ENCODE data around the gene NLGN1. TPM values are rescaled to one million over a fixed set of nuclear protein-coding genes. Genes with fewer than 3 reads are reported as not detected.

Gene NLGN1
- total RNA-seq, 1 experiment from 2014 or later: 0.85 TPM

DNA sequence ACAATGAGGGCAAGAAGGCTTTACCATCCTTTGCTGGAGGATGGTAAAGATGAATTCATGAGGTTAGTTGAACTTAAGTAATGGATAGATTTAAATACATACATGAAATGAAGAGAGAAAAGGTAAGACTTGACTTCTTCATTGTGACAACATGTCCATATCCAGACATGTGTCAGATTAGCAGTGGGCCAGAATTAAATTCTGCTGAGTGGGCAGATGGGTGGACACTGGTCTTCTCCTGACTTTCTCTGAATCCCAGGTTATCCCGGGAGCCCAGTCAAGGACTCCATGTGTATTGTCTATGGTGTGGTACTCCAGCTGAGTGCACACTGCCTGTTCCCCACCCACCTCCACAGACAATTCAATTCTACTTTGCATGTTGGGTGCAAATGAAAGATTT is 603.1 kb downstream of the NLGN1 start:
- in situ Hi-C loops (cut with HindIII; ENCODE audit: low pct_unique_long_range_greater_than_20kb, low sequenced_read_pairs) (no loop called here), intact Hi-C loops (cut with micrococcal nuclease; ENCODE audit: unreplicated experiment) (no loop called here)
- Histone ChIP-seq H3K4me1 (ENCODE audit: control insufficient read depth, insufficient read depth, low read length) (no peaks in the 10 kb centered on the region), H3K36me3 (ENCODE audit: control insufficient read depth, insufficient read depth, low read length) (no peaks in the 10 kb centered on the region), H3K27ac (ENCODE audit: low read length) (no peak overlapping the region), H3K27me3 (ENCODE audit: control insufficient read depth, insufficient read depth, low read length) (no peaks in the 10 kb centered on the region), H3K4me3 (ENCODE audit: low read depth in 2 of 2, low read length in 2 of 2) (no peak overlapping the region), H3K9me3 (ENCODE audit: control insufficient read depth, insufficient read depth, low read depth, low read length) (no peaks in the 10 kb centered on the region)
- CTCF ChIA-PET: no interaction called here
- no peak for DNase-seq (ENCODE audit: low read depth, low spot score)
- TF ChIP-seq TCF7L2 (IDR thresholded peaks at IDR 0.05; ENCODE audit: low read depth, low read length) (no peak), SIN3A (IDR thresholded peaks at IDR 0.05; ENCODE audit: borderline replicate concordance, insufficient read depth, low read depth, low read length) (no peak), POLR2AphosphoS5 (IDR thresholded peaks at IDR 0.05; ENCODE audit: low read depth, low read length) (no peak)
- TF ChIP-seq, protein P1, sequence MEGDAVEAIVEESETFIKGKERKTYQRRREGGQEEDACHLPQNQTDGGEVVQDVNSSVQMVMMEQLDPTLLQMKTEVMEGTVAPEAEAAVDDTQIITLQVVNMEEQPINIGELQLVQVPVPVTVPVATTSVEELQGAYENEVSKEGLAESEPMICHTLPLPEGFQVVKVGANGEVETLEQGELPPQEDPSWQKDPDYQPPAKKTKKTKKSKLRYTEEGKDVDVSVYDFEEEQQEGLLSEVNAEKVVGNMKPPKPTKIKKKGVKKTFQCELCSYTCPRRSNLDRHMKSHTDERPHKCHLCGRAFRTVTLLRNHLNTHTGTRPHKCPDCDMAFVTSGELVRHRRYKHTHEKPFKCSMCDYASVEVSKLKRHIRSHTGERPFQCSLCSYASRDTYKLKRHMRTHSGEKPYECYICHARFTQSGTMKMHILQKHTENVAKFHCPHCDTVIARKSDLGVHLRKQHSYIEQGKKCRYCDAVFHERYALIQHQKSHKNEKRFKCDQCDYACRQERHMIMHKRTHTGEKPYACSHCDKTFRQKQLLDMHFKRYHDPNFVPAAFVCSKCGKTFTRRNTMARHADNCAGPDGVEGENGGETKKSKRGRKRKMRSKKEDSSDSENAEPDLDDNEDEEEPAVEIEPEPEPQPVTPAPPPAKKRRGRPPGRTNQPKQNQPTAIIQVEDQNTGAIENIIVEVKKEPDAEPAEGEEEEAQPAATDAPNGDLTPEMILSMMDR (IDR thresholded peaks at IDR 0.05): no peak
- TF ChIP-seq, protein P2, sequence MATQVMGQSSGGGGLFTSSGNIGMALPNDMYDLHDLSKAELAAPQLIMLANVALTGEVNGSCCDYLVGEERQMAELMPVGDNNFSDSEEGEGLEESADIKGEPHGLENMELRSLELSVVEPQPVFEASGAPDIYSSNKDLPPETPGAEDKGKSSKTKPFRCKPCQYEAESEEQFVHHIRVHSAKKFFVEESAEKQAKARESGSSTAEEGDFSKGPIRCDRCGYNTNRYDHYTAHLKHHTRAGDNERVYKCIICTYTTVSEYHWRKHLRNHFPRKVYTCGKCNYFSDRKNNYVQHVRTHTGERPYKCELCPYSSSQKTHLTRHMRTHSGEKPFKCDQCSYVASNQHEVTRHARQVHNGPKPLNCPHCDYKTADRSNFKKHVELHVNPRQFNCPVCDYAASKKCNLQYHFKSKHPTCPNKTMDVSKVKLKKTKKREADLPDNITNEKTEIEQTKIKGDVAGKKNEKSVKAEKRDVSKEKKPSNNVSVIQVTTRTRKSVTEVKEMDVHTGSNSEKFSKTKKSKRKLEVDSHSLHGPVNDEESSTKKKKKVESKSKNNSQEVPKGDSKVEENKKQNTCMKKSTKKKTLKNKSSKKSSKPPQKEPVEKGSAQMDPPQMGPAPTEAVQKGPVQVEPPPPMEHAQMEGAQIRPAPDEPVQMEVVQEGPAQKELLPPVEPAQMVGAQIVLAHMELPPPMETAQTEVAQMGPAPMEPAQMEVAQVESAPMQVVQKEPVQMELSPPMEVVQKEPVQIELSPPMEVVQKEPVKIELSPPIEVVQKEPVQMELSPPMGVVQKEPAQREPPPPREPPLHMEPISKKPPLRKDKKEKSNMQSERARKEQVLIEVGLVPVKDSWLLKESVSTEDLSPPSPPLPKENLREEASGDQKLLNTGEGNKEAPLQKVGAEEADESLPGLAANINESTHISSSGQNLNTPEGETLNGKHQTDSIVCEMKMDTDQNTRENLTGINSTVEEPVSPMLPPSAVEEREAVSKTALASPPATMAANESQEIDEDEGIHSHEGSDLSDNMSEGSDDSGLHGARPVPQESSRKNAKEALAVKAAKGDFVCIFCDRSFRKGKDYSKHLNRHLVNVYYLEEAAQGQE (IDR thresholded peaks at IDR 0.05; ENCODE audit: insufficient read depth in 1 of 2, low read depth in 2 of 2, low read length in 1 of 2): no peak
- ATAC-seq: no peak
- POLR2A ChIA-PET: no interaction called here
- BruUV-seq (replicated peaks): no TSS peak

DNA sequence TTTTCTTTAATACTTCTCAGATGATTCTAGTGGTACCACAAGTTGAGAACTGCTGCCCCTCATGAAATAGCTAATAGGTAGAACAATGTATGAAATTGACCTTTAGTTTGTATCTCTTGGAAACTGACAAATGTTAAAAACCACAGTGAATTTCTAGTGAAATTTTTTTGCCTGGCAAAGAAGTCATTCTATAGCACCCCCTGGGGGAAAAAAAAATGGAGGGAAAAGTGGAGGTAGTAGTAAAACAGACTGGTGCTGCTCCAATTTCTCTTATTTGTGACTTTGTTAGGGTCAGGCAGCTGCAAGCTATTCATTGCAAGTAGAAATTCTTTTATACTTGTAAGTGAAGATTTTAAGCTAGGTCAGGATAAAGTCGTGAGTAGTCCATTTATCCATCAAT is 605.0 kb downstream of the NLGN1 start:
- BruUV-seq (replicated peaks): no TSS peak
- intact Hi-C loops (cut with micrococcal nuclease; ENCODE audit: unreplicated experiment): no loop called here
- POLR2A ChIA-PET: no interaction called here

More for the DNA sequence above, 605.0 kb downstream of the NLGN1 start:
- no peaks in the 10 kb centered on the region for H3K27me3 ChIP-seq (ENCODE audit: control insufficient read depth, insufficient read depth, low read length)
- ATAC-seq (no peak), DNase-seq (ENCODE audit: low read depth, low spot score) (no peak)
- no peak overlapping the region for H3K4me3 ChIP-seq (ENCODE audit: low read depth in 2 of 2, low read length in 2 of 2)
- in situ Hi-C loops (cut with HindIII; ENCODE audit: low pct_unique_long_range_greater_than_20kb, low sequenced_read_pairs): no loop called here
- H3K9me3 ChIP-seq (ENCODE audit: control insufficient read depth, insufficient read depth, low read depth, low read length): no peaks in the 10 kb centered on the region
- H3K4me1 ChIP-seq (ENCODE audit: control insufficient read depth, insufficient read depth, low read length): no peaks in the 10 kb centered on the region
- no peaks in the 10 kb centered on the region for H3K36me3 ChIP-seq (ENCODE audit: control insufficient read depth, insufficient read depth, low read length)
- CTCF ChIA-PET: no interaction called here
- H3K27ac ChIP-seq (ENCODE audit: low read length): no peak overlapping the region
- TF ChIP-seq, protein P1 (IDR thresholded peaks at IDR 0.05): no peak; the same call in 1 of the 2 replicates
- no peak for TF ChIP-seq SIN3A (IDR thresholded peaks at IDR 0.05; ENCODE audit: borderline replicate concordance, insufficient read depth, low read depth, low read length)
- TF ChIP-seq, protein P2 (IDR thresholded peaks at IDR 0.05; ENCODE audit: insufficient read depth in 1 of 2, low read depth in 2 of 2, low read length in 1 of 2): no peak
- TF ChIP-seq TCF7L2 (IDR thresholded peaks at IDR 0.05; ENCODE audit: low read depth, low read length): no peak
- no peak for TF ChIP-seq POLR2AphosphoS5 (IDR thresholded peaks at IDR 0.05; ENCODE audit: low read depth, low read length)

Measured in Panc1 (cell line).